Stomach (tissue), 4 donors: ENCODE data around the gene LSM12.

Experiments used
- EP300 ChIP-seq: sonication (generic); formaldehyde crosslinking; IDR thresholded peaks from one replicate; pipeline ENCODE4 v1.6.1; 2017; ENCODE audit warnings: antibody characterized with exemption
- POLR2AphosphoS5 ChIP-seq, 3 donors: sonication (generic); formaldehyde crosslinking; IDR thresholded peaks; one replicate each; pipeline ENCODE4 v1.6.1; 2016; ENCODE audit warnings: antibody characterized with exemption in 3 of 3
- TF ChIP-seq, protein P1 (sequence below), 7 experiments: fragments of 450-650 bp in 4 of 7; fragments of 200-600 bp in 3 of 7; sonication (generic) in 3 of 7; IDR thresholded peaks; one replicate each; pipeline ENCODE4 v1.5.1; 2016 to 2019; ENCODE audit warnings: antibody characterized with exemption in 7 of 7, control low read depth in 2 of 7, mild to moderate bottlenecking in 1 of 7

DNA sequence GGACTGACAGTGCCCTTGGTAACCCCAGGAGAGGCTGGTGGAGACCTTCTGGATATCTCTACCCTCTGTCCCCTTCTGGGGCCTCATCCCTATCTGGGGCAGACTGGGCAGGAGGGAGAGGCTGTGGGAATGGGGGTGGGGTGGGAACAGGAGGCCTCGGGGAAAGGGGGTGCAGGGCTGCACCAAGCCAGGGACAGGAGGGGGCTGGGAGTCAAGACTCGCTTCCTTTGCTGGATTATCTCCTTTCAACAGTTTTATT is 28.8 kb upstream of the LSM12 start:
- TF ChIP-seq, protein P1, sequence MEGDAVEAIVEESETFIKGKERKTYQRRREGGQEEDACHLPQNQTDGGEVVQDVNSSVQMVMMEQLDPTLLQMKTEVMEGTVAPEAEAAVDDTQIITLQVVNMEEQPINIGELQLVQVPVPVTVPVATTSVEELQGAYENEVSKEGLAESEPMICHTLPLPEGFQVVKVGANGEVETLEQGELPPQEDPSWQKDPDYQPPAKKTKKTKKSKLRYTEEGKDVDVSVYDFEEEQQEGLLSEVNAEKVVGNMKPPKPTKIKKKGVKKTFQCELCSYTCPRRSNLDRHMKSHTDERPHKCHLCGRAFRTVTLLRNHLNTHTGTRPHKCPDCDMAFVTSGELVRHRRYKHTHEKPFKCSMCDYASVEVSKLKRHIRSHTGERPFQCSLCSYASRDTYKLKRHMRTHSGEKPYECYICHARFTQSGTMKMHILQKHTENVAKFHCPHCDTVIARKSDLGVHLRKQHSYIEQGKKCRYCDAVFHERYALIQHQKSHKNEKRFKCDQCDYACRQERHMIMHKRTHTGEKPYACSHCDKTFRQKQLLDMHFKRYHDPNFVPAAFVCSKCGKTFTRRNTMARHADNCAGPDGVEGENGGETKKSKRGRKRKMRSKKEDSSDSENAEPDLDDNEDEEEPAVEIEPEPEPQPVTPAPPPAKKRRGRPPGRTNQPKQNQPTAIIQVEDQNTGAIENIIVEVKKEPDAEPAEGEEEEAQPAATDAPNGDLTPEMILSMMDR (IDR thresholded peaks at IDR 0.05), result no peak
- TF ChIP-seq EP300 (no peak), POLR2AphosphoS5 (IDR thresholded peaks at IDR 0.05) (no peak)
